Germinal center (tissue), 1 donor: Measurements from ENCODE around the gene INPP4A.

Source experiments
- DNase-seq: peaks from one replicate; pipeline ENCODE4 v3.0.0; 2012; ENCODE audit warnings: mixed read lengths, low spot score

Gene INPP4A

GRCh38 chr2:98564541-98565132, 120.0 kb downstream of the INPP4A start:
- no peak for DNase-seq

GRCh38 chr2:98565286-98565860, 120.7 kb downstream of the INPP4A start:
- DNase-seq: no peak

GRCh38 chr2:98565941-98566340, 121.3 kb downstream of the INPP4A start:
- no peak for DNase-seq

GRCh38 chr2:98568161-98568956, 123.7 kb downstream of the INPP4A start:
- no peak for DNase-seq

GRCh38 chr2:98569197-98569793, 124.6 kb downstream of the INPP4A start:
- DNase-seq: peak; percentile 79

GRCh38 chr2:98569915-98570314, 125.3 kb downstream of the INPP4A start:
- no peak for DNase-seq

GRCh38 chr2:98570356-98570755, 125.7 kb downstream of the INPP4A start:
- no peak for DNase-seq

GRCh38 chr2:98571121-98571701, 126.6 kb downstream of the INPP4A start:
- no peak for DNase-seq

GRCh38 chr2:98571796-98572195, 127.1 kb downstream of the INPP4A start:
- no peak for DNase-seq

- DNase-seq: no peak
Measured at GRCh38 chr2:98572211-98572610, 127.6 kb downstream of the INPP4A start.

- no peak for DNase-seq
Measured at GRCh38 chr2:98572676-98573075, 128.0 kb downstream of the INPP4A start.

GRCh38 chr2:98573426-98573825, 128.8 kb downstream of the INPP4A start:
- DNase-seq: no peak

GRCh38 chr2:98576666-98577312, 132.1 kb downstream of the INPP4A start:
- no peak for DNase-seq

GRCh38 chr2:98577313-98577712, 132.7 kb downstream of the INPP4A start:
- DNase-seq: no peak

GRCh38 chr2:98578231-98578630, 133.6 kb downstream of the INPP4A start:
- no peak for DNase-seq

GRCh38 chr2:98579926-98580325, 135.3 kb downstream of the INPP4A start:
- no peak for DNase-seq

- no peak for DNase-seq
Measured at GRCh38 chr2:98580656-98581284, 136.1 kb downstream of the INPP4A start.

- no peak for DNase-seq
Measured at GRCh38 chr2:98582523-98582922, 137.9 kb downstream of the INPP4A start.

- DNase-seq: no peak
Measured at GRCh38 chr2:98583276-98583675, 138.6 kb downstream of the INPP4A start.

GRCh38 chr2:98583816-98584618, 139.4 kb downstream of the INPP4A start:
- no peak for DNase-seq

- no peak for DNase-seq
Measured at GRCh38 chr2:98585386-98585785, 140.7 kb downstream of the INPP4A start.
